Omental fat pad (tissue), 4 donors: ENCODE data around the gene DEPDC4. TPM values are rescaled to one million over a fixed set of nuclear protein-coding genes. Genes with fewer than 3 reads are reported as not detected.
"Not testable (repeated sequence)": the region's sequence is repeated elsewhere in the genome, so short reads cannot be mapped to it uniquely, and the experiment has no call there.

Experiments
- ATAC-seq: fragments of 150-250 bp; one replicate; pipeline ENCODE4 v1.9.1; 2016; ENCODE audit warnings: mild to moderate bottlenecking, moderate library complexity; ENCODE audit not compliant: low FRiP score
- DNase-seq: peaks from one replicate; pipeline ENCODE4 v3.0.0-alpha.2; 2019; ENCODE audit warnings: low spot score
- CTCF ChIP-seq, 3 donors: fragments of 450-650 bp; IDR thresholded peaks; one replicate each; pipeline ENCODE4 v1.5.1; 2016 to 2017; ENCODE audit warnings: antibody characterized with exemption in 3 of 3, mild to moderate bottlenecking in 3 of 3, moderate library complexity in 2 of 3
- total RNA-seq, 4 donors: library from RNA; depleted of rRNA; stranded (reverse); fragments of >200 nt; gene quantifications; one replicate each; pipeline ENCODE4 v1.1.0, GENCODE V29; 2016

Gene DEPDC4
- total RNA-seq, 4 donors from 2014 or later = not detected

GRCh38 chr12:100273782-100274181, 6.9 kb upstream of the DEPDC4 start:
- no peak for TF ChIP-seq CTCF (IDR thresholded peaks at IDR 0.05)
- no peak for DNase-seq

GRCh38 chr12:100268835-100269564, 2.1 kb upstream of the DEPDC4 start:
- no peak for ATAC-seq

More at GRCh38 chr12:100273782-100274181, 6.9 kb upstream of the DEPDC4 start:
- ATAC-seq = no peak

GRCh38 chr12:100267603-100268281, 863 bp upstream of the DEPDC4 start:
- ATAC-seq (peak; percentile 9), DNase-seq (no peak)
- TF ChIP-seq CTCF (IDR thresholded peaks at IDR 0.05) = no peak

More at GRCh38 chr12:100268835-100269564, 2.1 kb upstream of the DEPDC4 start:
- no peak for TF ChIP-seq CTCF (IDR thresholded peaks at IDR 0.05)
- DNase-seq = no peak

- no peak for TF ChIP-seq CTCF (IDR thresholded peaks at IDR 0.05)
- peak; percentile 88 for ATAC-seq
- DNase-seq = peak; percentile 96
Measured at GRCh38 chr12:100266585-100266834, 369 bp downstream of the DEPDC4 start.

GRCh38 chr12:100265732-100266584, 921 bp downstream of the DEPDC4 start:
- TF ChIP-seq CTCF (IDR thresholded peaks at IDR 0.05) = no peak
- DNase-seq = no peak
- ATAC-seq = no peak

- ATAC-seq = not testable (repeated sequence)
Measured at GRCh38 chr12:100265107-100265506, 1.8 kb downstream of the DEPDC4 start.

GRCh38 chr12:100263131-100263530, 3.7 kb downstream of the DEPDC4 start:
- no peak for TF ChIP-seq CTCF (IDR thresholded peaks at IDR 0.05)
- ATAC-seq = no peak
- DNase-seq = no peak

More at GRCh38 chr12:100265107-100265506, 1.8 kb downstream of the DEPDC4 start:
- DNase-seq = not testable (repeated sequence)
